IPS-18c (cell line): ENCODE data around the gene AP1S3.

Experiments used
- H3K4me3 ChIP-seq: 2 replicates; pipeline ENCODE4 v1.7.0; 2013; ENCODE audit warnings: low read depth, mild to moderate bottlenecking, low read length, moderate library complexity; ENCODE audit not compliant: insufficient read depth
- H3K9me3 ChIP-seq: one replicate; pipeline ENCODE4 v1.6.1; 2013; ENCODE audit warnings: mild to moderate bottlenecking, low read length, moderate library complexity; ENCODE audit not compliant: control insufficient read depth, insufficient read depth

AP1S3 gene

GRCh38 chr2:223751012-223751411, 86.4 kb downstream of the AP1S3 start:
- H3K9me3 ChIP-seq, result no peaks in the 10 kb centered on the region
- no peak overlapping the region for H3K4me3 ChIP-seq

GRCh38 chr2:223747392-223748042, 89.9 kb downstream of the AP1S3 start:
- no peak overlapping the region for H3K4me3 ChIP-seq
- H3K9me3 ChIP-seq, result no peaks in the 10 kb centered on the region

- Histone ChIP-seq H3K9me3 (no peaks in the 10 kb centered on the region), H3K4me3 (no peak overlapping the region)
These were observed 90.8 kb downstream of the AP1S3 start for GRCh38 chr2:223746611-223747010.

- H3K4me3 ChIP-seq, result no peak overlapping the region
These were observed 92.8 kb downstream of the AP1S3 start for GRCh38 chr2:223744580-223744979.

GRCh38 chr2:223740679-223741078, 96.7 kb downstream of the AP1S3 start:
- H3K4me3 ChIP-seq, result no peak overlapping the region
- no peaks in the 10 kb centered on the region for H3K9me3 ChIP-seq

More at GRCh38 chr2:223744580-223744979, 92.8 kb downstream of the AP1S3 start:
- H3K9me3 ChIP-seq, result no peaks in the 10 kb centered on the region

- H3K9me3 ChIP-seq, result no peaks in the 10 kb centered on the region
- no peak overlapping the region for H3K4me3 ChIP-seq
These were observed 100.2 kb downstream of the AP1S3 start for GRCh38 chr2:223737207-223737606.

GRCh38 chr2:223736488-223736887, 100.9 kb downstream of the AP1S3 start:
- Histone ChIP-seq H3K9me3 (no peaks in the 10 kb centered on the region), H3K4me3 (no peak overlapping the region)

- no peak overlapping the region for H3K4me3 ChIP-seq
- no peaks in the 10 kb centered on the region for H3K9me3 ChIP-seq
These were observed 101.6 kb downstream of the AP1S3 start for GRCh38 chr2:223735659-223736244.

GRCh38 chr2:223735035-223735640, 102.2 kb downstream of the AP1S3 start:
- no peaks in the 10 kb centered on the region for H3K9me3 ChIP-seq

GRCh38 chr2:223734346-223734745, 103.0 kb downstream of the AP1S3 start:
- no peak overlapping the region for H3K4me3 ChIP-seq
- H3K9me3 ChIP-seq, result no peaks in the 10 kb centered on the region

More at GRCh38 chr2:223735035-223735640, 102.2 kb downstream of the AP1S3 start:
- no peak overlapping the region for H3K4me3 ChIP-seq

GRCh38 chr2:223732346-223732745, 105.0 kb downstream of the AP1S3 start:
- Histone ChIP-seq H3K9me3 (no peaks in the 10 kb centered on the region), H3K4me3 (no peak overlapping the region)

GRCh38 chr2:223731503-223731902, 105.9 kb downstream of the AP1S3 start:
- Histone ChIP-seq H3K4me3 (no peak overlapping the region), H3K9me3 (no peaks in the 10 kb centered on the region)

GRCh38 chr2:223729781-223730180, 107.6 kb downstream of the AP1S3 start:
- H3K4me3 ChIP-seq, result no peak overlapping the region
- no peaks in the 10 kb centered on the region for H3K9me3 ChIP-seq

- H3K4me3 ChIP-seq, result no peak overlapping the region
These were observed 109.8 kb downstream of the AP1S3 start for GRCh38 chr2:223727562-223727961.

GRCh38 chr2:223725986-223726970, 111.1 kb downstream of the AP1S3 start:
- Histone ChIP-seq H3K9me3 (no peaks in the 10 kb centered on the region), H3K4me3 (no peak overlapping the region)

More at GRCh38 chr2:223727562-223727961, 109.8 kb downstream of the AP1S3 start:
- H3K9me3 ChIP-seq, result no peaks in the 10 kb centered on the region

- Histone ChIP-seq H3K4me3 (no peak overlapping the region), H3K9me3 (no peaks in the 10 kb centered on the region)
These were observed 111.9 kb downstream of the AP1S3 start for GRCh38 chr2:223725494-223725893.

GRCh38 chr2:223724861-223725260, 112.5 kb downstream of the AP1S3 start:
- H3K9me3 ChIP-seq, result no peaks in the 10 kb centered on the region
- no peak overlapping the region for H3K4me3 ChIP-seq
